Cardiac fibroblast (primary cell): ENCODE results near the gene KCNQ1OT1.

ENCODE experiments used
- DNase-seq, 2 donors: peaks; one replicate each; pipeline versions ENCODE4 v3.0.0 to v3.0.0-alpha.2; 2010; ENCODE audit warnings: low read depth in 2 of 2
- H3K4me3 ChIP-seq, 2 donors: replicated peaks in 1 of 2; 1 replicate in 1 of 2; 2 replicates in 1 of 2; pipeline ENCODE4 v1.5.1; 2011; ENCODE audit warnings: low read depth in 2 of 2, low read length in 2 of 2, mild to moderate bottlenecking in 2 of 2, moderate library complexity in 1 of 2
- TF ChIP-seq, protein P1 (sequence below): IDR thresholded peaks from one replicate; pipeline ENCODE4 v1.5.1; 2011; ENCODE audit warnings: low read depth, mild to moderate bottlenecking, low read length, inconsistent platforms

Gene KCNQ1OT1

DNA sequence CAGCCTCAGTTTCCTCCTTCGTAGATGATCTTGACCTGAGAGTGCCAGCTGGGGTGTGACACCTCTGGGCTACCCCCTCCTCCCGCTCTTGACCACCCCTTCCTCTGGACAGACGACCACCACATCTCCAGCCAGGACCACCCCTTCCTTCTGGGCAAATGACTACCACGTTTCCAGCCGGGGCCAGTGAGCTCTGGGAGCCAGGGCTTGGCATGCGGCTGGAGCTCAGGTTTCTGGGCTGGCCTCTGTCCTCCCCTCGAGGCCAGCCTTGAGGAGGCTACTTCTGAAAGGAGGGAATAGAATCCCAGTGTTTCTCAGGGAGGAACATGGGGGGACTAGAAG lies 120.9 kb downstream of the KCNQ1OT1 start:
- TF ChIP-seq, protein P1, sequence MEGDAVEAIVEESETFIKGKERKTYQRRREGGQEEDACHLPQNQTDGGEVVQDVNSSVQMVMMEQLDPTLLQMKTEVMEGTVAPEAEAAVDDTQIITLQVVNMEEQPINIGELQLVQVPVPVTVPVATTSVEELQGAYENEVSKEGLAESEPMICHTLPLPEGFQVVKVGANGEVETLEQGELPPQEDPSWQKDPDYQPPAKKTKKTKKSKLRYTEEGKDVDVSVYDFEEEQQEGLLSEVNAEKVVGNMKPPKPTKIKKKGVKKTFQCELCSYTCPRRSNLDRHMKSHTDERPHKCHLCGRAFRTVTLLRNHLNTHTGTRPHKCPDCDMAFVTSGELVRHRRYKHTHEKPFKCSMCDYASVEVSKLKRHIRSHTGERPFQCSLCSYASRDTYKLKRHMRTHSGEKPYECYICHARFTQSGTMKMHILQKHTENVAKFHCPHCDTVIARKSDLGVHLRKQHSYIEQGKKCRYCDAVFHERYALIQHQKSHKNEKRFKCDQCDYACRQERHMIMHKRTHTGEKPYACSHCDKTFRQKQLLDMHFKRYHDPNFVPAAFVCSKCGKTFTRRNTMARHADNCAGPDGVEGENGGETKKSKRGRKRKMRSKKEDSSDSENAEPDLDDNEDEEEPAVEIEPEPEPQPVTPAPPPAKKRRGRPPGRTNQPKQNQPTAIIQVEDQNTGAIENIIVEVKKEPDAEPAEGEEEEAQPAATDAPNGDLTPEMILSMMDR = no peak
- DNase-seq = no peak
- H3K4me3 ChIP-seq = no peak overlapping the region

DNA sequence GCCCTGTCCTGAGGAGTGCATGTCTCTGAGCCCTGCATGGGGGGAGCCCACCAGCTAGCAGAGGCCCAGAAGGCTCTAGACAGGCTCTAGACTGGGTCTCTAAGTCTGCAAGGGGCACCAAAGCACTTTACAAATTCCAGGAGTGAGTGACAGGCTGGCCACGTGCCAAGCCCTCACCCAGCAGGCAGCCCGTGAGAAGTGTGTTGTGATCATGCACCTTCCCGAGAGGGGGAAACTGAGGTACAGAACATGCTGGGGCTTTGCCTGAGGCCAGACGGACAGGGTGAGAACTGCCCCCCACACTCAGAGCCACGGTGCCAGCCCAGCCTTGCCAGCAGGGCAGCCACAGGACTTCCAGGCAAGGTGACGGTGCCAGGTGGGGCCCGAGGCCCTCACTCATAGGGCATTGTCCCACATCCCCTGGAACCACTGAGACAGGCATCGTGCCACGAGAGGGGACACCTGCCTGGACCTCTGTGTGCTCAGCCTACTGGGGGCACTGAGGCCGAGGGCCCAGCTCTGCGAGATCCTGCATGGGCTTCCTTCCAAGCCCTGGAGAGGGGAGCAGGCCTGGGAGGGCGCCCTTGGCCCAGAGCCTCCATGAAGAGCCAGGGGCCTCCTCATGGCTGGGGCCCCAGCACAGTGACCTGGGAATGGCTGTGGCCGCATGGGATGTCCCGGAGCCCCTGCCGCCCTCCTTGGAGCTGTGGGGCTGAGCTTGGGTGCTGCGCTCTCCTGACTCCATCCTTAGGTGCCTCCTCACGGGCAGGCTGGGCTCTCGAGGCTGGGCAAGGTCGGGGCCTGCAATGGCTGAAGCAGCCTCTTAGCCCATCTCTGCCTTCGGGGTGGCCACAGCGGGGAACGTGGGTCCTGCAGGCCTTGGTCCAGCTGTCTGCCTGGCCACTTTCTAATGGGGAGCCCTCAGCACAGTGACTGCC lies 121.5 kb downstream of the KCNQ1OT1 start:
- no peak for DNase-seq
- TF ChIP-seq, protein P1 = no peak
- H3K4me3 ChIP-seq = no peak overlapping the region

DNA sequence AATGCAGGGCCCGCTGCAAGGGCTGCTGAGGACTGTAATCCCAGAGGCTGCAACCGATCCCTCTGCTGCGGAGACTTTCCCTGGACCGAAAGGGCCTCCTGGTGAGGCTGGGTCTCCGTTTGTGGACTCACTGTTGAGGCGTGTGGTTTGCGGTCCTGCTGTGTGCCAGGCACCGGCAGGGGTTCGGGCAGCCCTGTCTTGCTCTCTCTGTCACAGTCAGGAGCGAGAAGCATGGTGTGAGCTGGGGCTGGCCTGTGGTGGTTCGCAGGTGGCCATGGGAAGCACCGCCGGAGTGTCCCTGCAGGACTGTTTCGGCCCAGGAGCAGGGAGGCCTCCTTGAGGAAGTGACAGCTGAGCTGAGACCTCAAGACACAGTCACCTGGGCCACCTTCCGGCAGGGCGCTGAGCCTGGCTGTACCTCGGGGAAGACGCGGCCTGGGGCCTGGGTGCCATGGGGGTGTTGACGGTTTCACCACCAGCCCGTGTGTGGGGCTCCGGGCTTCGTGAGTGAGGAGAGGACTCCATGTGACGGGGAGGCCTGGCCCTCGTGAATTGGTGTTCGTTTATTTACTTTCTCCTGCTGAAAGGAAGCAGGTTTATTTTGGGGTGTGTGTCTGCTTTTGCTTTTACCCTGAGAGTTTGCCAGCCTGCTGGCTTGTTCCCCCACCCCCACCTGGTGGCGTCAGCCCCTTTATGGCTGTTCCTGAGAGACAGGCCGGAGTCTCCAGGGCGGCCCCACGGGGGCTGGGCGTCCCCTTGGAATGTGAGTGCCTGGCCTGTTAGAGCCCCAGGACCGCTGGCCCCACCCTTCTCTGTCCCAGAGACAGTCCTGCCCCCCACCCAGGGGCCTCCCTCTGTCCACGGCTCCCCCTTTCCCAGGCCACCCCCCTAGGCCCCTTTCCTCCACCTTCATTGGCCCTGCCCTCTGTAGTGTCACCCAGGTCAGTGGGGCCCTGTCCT lies 122.5 kb downstream of the KCNQ1OT1 start:
- TF ChIP-seq, protein P1 = no peak
- DNase-seq = no peak

DNA sequence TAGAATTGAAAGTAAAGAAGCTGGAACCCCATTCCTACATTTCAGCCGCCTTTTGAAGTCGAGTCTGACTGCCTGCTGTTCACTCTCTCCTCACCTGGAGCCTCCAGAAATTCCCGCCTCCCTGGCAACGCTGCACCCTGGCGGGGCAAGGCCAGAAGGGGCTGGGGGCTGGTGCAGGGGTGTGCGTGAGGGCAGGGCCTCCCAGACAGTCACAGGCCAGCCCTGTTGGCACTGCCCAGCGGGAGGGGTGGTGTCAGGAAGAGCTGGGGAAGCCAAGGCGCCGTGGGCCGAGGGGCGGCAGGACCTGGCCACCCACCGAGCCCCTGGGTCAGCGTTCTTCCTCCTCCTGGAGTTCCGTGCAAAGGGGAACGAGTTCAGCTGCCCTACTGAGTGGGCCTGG lies 123.2 kb downstream of the KCNQ1OT1 start:
- TF ChIP-seq, protein P1 = no peak
- H3K4me3 ChIP-seq = no peak overlapping the region
- no peak for DNase-seq

More for the DNA sequence above, 122.5 kb downstream of the KCNQ1OT1 start:
- H3K4me3 ChIP-seq = no peak overlapping the region

DNA sequence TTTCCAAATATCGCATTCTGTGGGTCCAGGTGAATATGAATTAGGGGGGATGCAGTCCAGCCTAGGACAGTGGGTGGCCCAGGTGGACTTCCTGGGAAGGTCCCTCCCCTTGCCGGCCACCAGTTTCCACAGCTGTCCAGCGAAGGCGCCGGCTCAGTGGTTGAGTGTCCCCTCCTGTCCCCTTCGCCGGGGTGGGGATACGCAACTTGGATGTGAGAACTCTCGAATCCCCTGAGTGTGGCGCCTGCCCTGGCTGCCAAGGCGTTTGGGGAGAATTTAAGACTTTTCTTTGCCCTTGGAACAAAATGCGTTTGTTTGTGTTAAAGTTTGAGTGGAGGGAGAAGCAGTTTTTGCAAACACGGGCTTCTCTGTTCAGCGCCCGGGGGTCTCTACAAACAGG lies 123.7 kb downstream of the KCNQ1OT1 start:
- no peak for DNase-seq
- TF ChIP-seq, protein P1 = no peak
- no peak overlapping the region for H3K4me3 ChIP-seq

DNA sequence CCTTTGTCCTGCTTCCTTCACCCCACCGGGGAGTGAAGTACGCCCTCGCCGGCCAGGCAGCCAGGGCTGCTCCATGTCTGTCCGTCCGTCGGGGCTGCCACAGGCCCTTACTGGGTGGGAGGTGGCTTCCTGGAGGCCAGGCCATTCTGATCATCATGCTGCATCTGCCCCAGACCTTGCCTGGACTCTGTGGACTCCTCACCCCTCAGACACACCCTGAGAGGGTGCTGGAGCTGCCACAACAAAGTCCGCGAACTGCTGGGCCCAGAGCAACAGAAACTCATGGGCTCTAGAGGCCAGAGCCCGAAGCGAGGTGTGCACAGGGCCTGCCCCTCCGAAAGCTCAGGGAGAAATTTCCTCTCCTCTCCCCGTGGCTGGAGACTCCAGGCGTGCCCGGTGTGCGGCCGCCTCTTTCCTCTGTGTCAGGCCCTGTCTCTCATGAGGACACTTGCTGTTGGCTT lies 124.2 kb downstream of the KCNQ1OT1 start:
- DNase-seq = no peak
- no peak overlapping the region for H3K4me3 ChIP-seq
- TF ChIP-seq, protein P1 = no peak
